Epithelial cell of proximal tubule (primary cell): ENCODE results near the gene HSPA12B. TPM values are rescaled to one million over a fixed set of nuclear protein-coding genes. Genes with fewer than 3 reads are reported as not detected.
A peak's percentile ranks its signal among the peaks of the same experiment; 100 is the strongest.

ENCODE experiments used
- DNase-seq: peaks from one replicate; pipeline ENCODE4 v3.0.0-alpha.2; 2011; ENCODE audit warnings: low read depth
- H3K4me3 ChIP-seq: 2 replicates; pipeline ENCODE4 v1.5.1; 2011; ENCODE audit warnings: low read depth, mild to moderate bottlenecking, low read length
- CTCF ChIP-seq: conservative IDR thresholded peaks from 2 replicates; pipeline ENCODE4 v1.5.1; 2012; ENCODE audit warnings: low read depth, mild to moderate bottlenecking, low read length
- total RNA-seq: library from RNA; depleted of rRNA; stranded (reverse); fragments of >200 nt; gene quantifications from 2 replicates; pipeline ENCODE4 v1.2.3, GENCODE V29; 2015

Gene HSPA12B
- total RNA-seq, 1 donor from 2014 or later, result not detected

- H3K4me3 ChIP-seq, result no peak overlapping the region
- TF ChIP-seq CTCF, result peak; percentile 88
- DNase-seq, result no peak
These were observed 21.6 kb upstream of the HSPA12B start for GRCh38 chr20:3710703-3711483.

GRCh38 chr20:3711484-3711941 is 21.0 kb upstream of the HSPA12B start:
- DNase-seq, result no peak
- H3K4me3 ChIP-seq, result no peak overlapping the region
- TF ChIP-seq CTCF, result no peak

GRCh38 chr20:3712279-3712873 is 20.1 kb upstream of the HSPA12B start, which contains the start of gene SIGLEC1:
TSS of gene SIGLEC1 (minus strand) at chr20:3712600. CDS start at chr20:3707128, 5,472 bp downstream.
- TF ChIP-seq CTCF, result no peak
- no peak for DNase-seq
- no peak within 1 kb of the TSS for H3K4me3 ChIP-seq

- DNase-seq, result no peak
- TF ChIP-seq CTCF, result no peak
- no peak overlapping the region for H3K4me3 ChIP-seq
These were observed 18.4 kb upstream of the HSPA12B start for GRCh38 chr20:3714092-3714491.

- TF ChIP-seq CTCF, result peak; percentile 87
- H3K4me3 ChIP-seq, result no peak overlapping the region
- DNase-seq, result no peak
These were observed 16.2 kb upstream of the HSPA12B start for GRCh38 chr20:3716195-3716834.

- TF ChIP-seq CTCF, result no peak
- no peak for DNase-seq
- no peak overlapping the region for H3K4me3 ChIP-seq
These were observed 13.4 kb upstream of the HSPA12B start for GRCh38 chr20:3719046-3719445.
